Activated CD4-positive, CD25-positive, alpha-beta regulatory T cell treated with anti-CD3 and anti-CD28 coated beads, Interleukin-2, amount 50 U/mL, for 16 hours (primary cell): ENCODE measurements around the gene HEBP1.

ENCODE experiments used
- DNase-seq: peaks from one replicate; pipeline ENCODE4 v3.0.0-alpha.2; 2020; ENCODE audit warnings: low read depth, low spot score

HEBP1 gene

DNA sequence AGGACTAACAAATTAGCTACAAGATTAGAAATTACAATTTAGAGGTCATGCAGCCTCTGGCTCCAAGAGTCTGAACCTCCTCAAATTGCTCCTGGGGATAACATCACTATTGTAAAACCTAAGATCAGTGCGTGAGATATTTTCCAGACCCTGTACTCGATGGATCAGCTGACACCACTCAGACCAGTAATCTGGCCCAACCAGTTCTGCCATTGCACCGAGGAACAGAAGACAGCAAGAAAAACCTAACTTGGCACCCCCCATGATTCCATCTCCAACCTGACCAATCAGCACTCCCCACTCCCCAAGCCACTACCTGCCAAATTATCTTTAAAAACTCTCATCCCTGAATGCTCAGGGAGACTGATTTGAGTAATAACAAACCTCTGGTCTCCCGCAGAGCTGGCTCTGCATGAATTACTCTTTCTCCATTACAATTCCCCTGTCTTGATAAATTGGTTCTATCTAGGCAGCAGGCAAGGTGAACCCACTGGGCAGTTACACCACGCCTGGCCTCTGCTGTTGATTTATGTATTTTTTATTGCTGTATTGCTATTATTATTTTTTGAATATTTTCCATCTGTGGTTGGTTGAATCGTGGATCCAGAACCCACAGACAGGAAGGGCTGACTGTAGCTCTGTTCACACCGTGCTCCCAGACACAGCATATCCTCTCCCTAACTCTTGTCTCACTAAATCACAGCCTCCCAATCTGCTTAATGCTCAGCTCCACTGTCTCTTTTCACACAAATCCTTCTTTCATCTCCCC, 9.2 kb downstream of the HEBP1 start:
- no peak for DNase-seq

DNA sequence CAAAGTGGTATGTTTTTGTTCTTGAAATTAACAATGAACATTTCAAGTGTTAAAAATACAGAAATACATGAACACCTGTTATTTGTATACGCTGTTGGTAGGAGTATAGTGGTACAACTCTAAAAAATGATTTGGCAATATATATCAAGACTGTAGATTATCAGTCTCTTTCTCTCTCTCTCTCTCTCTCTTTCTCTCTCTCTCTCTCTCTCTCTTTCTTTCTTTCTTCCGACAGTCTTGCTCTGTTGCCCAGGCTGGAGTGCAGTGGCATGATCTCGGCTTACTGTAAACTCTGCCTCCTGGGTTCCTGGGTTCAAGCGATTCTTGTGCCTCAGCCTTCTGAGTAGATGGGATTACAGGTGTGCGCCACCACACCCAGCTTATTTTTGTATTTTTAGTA, 12.6 kb downstream of the HEBP1 start:
- DNase-seq, result no peak

- no peak for DNase-seq
Observed at GRCh38 chr12:12986775-12987331, 13.2 kb downstream of the HEBP1 start.

DNA sequence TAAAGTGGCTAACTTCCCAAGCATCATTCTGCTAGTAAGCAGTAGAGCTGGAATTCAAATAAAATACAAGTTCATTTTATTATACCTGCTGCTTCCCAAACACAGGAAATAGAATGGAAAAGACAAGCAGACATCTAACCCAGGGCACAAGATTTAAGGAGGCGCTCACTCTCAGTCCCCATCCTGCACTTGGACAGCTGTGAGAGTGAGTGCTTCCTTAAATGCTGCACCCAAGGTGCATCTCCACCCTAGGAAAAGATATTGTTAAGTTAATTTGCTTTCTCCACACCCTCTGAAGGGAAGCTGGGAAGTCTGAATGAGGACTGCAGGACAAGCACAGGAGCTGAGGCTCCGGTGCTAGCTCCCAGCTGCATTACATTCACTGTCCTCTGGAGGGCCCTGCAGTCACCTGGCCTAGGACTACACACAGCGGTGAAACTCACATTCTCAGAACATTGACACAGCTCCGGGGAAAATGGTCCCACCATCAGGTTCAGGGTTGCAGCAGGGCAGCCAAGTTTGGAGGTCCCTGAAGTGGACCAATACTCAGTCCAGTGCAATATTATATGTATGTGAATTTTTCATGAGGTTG, 14.2 kb downstream of the HEBP1 start:
- DNase-seq, result no peak

DNA sequence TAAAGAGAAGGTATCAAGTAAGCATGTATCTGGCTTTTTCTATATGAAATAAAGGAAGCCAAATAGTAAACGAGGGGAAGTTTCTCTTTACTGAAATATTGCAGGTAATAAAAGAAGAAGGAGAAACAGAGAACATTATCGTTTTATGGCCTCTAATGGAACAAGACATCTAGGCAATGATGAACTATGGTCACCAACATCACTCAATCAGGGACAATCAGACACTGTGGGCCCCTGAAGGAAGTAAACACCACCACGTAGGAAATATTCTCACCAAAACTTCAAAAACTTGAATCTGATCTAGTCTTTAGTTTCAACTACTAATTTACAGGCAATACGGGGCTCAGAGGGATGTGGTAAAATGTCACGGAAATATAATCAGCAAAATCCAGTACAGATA, 15.9 kb downstream of the HEBP1 start:
- no peak for DNase-seq

DNA sequence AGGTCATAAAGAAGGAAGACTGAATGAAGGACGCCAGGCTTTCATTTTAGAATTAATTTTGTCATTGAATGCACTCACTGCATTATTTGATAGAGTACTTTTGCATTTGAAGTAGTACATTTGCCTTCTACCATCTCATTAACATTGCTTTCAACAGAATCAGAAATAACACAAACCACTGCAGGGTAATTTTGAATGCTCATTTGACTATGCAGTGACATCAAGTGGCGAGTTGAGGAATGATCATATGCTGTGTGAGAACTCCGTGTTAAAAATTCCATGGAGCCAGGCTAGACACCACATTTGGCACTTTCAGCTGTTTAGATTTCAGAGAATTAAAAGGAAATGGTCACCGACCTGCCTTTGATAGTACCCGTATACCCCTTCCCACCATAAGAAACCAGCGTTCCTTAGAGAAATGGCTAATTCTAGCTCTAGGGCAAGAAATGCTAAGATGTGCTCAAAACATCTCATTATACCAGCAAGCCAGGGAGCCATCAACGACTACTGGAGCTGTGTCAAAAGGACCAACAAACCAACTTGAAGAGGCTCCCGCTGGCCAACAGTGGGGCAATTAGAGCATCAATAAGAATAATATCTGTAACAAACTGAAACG, 16.5 kb downstream of the HEBP1 start:
- no peak for DNase-seq

DNA sequence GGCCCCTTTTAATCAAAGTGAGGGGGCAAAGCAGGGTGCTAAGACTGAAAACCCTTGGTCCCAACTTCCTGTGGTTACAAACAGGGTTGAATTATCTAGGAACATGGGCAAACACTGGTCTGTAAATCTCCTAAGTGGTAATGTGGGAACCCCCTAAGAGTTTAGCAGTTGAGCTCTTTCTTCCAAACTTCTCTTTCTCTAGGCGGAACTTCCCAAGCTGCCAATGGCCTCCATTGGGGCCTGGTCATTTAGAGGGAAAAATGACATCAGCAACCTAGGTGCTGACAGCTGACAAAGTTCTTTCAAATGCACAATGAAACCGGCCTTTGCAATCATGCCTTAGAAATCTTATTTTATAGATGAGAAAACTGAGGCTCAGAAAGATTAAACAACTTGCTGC, 17.7 kb downstream of the HEBP1 start:
- no peak for DNase-seq

DNA sequence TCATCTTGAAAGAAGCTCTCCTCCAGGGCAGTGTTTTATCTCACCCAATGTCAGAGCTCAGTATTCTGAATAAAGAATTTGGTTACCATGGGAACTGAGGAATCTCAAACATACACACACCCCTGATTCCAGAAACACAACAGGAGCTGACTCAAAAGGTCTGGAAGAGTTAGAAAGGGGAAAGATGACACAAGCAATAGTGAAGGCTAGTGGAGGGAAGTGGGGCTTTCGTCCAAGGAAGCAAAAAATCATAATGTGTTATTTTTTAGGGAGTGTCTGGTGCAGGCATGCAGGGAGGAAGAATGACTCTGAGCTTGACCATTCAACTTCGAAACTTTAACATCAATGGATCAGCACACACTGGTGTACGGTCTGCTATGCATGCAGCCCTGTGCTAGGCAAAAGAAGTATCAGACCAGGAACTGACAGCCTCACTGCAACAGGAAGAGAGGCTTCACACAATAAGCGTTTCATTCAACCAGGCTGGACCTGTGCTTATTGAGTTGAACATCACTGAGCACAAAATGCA, 20.3 kb downstream of the HEBP1 start:
- DNase-seq, result no peak

DNA sequence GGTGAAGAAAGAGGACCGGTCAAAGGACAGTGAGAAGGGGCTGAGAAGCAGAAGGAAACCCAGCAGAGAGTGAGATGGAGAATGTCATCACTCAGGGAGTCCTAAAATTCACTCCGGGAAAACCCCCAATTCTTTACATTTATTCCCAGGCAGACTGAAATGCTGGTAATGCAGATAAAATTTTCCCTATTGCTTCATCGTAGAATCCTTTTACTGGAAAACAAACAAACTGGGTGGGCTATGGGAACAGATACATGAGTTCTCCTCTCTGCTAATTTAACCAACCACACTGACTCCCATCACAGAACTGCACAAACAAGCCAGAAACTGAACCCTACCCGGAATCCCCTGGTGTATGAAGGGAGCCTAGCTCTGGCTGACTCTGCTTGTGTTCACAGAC, 20.9 kb downstream of the HEBP1 start:
- DNase-seq, result no peak

DNA sequence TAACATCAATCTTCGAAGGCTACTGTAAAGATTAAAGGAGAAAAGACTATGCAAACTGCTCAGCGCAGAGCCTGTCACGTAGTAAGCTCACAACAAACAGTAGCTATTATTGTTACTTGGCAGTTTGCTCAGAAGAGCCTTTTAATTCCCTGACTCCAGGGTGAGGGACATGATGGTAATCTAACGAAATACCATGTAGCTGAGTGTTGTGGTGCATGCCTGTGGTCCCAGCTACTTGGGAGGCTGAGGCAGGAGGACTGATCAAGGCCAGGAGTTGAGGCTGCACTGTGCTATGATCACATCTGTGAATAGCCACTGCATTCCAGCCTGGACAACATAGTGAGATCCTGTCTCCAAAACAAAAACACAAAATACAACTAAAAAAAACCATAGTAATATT, 22.8 kb downstream of the HEBP1 start:
- DNase-seq, result no peak

- no peak for DNase-seq
Observed at GRCh38 chr12:12976366-12976765, 23.7 kb downstream of the HEBP1 start.

DNA sequence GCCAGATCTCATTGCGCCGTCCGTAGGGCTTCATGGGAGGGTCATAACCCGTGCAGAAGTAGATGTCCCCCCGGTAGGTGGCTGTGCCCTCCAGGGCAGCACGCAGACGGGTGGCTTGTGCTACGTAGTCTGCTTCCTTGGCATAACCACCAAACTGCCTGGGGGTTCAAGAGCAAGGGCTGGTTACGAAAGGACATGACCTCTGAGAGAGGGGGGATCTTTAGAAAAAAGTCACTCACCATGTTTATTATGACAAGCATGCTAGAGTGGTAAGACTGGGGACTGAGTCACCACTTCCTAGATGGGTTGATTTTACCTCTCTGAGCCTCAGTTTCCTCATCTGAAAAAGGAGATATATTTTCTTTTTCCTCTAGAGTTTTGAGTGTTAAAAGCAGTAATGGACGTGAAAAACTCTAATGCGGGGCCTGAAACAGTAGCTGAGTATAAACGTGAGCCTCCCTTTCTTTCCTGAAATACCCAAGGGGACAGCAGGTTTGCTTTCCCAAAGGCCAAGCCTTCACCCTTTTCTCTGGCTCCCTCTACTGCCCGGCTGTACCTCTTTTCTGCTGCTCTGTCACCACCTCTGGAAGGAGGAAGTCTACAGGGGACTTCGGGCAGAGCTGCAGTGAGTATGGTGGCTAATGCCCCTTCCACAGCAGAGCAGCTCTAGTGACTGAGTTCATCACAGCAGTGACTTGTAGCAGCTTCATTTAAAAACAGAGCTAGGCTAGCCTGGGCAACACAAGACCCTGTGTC, 24.6 kb downstream of the HEBP1 start:
- no peak for DNase-seq

- DNase-seq, result no peak
Observed at GRCh38 chr12:12974211-12974610, 25.9 kb downstream of the HEBP1 start.

DNA sequence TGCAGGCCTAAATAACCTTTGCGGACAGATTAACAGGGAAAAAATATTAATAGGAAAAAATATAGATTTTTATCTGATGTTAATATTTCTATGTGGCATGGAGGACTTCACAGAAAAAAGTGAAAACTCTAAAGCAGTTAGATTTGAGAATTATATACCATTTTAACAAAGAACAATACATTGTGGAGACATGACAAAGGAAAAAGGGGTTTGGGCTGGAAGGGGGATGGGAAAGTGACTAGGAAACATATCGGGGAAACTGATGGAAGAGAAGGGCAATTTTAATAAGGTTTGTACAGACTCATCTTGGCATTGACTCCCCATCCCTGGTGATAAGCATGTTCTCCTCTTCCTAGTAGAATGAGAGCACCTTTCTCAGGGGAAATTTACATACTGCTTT, 27.0 kb downstream of the HEBP1 start:
- DNase-seq, result no peak

DNA sequence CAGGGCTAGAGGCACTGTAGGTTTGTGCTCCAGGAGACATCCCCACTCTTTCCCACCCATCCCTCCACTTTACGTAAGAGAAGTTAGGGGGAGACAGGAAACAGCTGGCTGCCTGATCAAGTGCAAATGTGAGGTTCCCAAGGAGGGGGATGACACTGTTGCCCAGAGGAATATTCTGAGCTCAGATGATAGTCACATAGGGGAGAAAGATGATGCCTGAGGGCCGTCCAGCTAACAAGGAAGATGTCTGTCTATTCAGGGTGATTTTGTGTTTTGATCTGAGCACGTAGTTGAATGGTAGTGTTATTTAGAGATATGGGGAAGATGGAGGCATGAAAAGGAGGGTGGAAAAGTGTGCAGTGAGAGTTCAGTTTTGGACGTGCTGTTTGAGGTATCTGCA, 34.2 kb downstream of the HEBP1 start:
- no peak for DNase-seq

DNA sequence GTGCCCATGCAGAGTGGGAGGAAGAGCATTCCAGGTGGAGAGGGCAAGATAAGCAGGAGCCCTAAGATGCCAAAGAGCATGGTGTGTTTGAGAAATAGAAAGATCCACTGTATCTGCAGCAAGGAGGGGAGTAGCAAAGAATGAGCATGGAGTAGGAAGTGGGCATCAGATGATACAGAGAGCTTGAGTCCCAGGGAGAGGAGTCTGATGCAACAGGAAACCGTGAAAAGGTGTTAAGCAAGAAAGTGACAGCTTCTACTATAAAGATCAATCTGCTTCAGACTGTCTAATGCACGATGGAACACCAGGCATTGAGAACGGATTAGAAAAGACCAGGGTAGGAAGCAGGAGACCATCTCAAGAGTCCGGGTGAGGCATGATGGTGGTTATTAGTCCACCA, 35.8 kb downstream of the HEBP1 start:
- DNase-seq, result no peak

DNA sequence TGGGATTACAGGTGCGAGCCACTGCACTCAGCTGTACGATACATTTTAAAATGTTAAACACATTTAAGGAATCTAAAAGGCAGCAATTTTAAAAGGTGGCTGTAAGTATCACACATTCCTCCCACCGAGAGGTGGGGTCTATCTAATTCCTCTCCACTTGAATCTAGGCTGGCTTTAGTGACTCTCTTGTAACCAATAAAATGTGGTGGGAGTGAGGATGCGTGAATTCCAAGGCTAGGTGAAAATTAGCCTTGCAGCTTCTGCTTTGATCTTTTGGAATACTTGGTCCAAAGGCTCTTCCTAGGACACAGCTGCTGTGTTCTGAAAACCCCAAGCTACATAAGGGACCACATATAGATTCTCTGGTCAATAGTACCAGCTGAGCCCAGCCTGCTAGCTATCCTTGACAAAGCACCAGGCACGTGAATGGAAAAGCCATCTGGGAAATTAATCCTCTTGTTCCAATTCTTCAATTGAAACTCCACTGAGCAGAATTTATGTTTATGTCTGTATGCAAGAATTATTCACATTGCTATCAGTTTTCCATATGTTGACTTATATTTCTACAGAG, 39.3 kb downstream of the HEBP1 start:
- no peak for DNase-seq

GRCh38 chr12:12958886-12959285, 41.2 kb downstream of the HEBP1 start:
- DNase-seq, result no peak

GRCh38 chr12:12954878-12955625, 45.0 kb downstream of the HEBP1 start:
- no peak for DNase-seq

DNA sequence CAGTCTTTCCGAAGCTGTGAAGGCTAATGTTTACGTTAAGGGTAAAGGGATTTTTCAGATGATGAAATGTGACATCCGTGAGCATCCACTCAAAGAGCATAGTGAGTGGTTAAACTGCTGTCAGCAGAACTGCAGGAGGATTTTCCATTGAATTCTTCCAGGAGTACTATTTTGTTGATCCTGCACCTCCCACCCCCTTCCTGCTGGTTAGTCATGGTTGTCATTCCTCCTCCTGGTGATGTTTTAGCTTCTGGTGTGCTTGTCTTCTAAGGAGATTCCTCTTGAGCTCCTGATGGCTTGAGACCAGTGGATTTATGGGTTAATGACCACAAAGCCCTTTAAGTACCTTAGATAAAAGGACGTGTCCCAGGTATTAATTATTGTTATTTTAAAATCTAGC, 45.7 kb downstream of the HEBP1 start:
- no peak for DNase-seq

GRCh38 chr12:12952036-12952435, 48.0 kb downstream of the HEBP1 start, which contains the start of gene GPRC5D:
Gene GPRC5D (minus strand): TSS chr12:12952170. CDS start chr12:12950384, 1,786 bp downstream.
- DNase-seq, result no peak
